ENCODE data around the gene EIF4A2. TPM values are rescaled to one million over a fixed set of nuclear protein-coding genes. Genes with fewer than 3 reads are reported as not detected.
A peak's percentile ranks its signal among the peaks of the same experiment; 100 is the strongest.
"Not testable (repeated sequence)": the region's sequence is repeated elsewhere in the genome, so short reads cannot be mapped to it uniquely, and the experiment has no call there.

The EIF4A2 gene
- total RNA-seq, 1 donor from 2014 or later: 441 TPM

DNA sequence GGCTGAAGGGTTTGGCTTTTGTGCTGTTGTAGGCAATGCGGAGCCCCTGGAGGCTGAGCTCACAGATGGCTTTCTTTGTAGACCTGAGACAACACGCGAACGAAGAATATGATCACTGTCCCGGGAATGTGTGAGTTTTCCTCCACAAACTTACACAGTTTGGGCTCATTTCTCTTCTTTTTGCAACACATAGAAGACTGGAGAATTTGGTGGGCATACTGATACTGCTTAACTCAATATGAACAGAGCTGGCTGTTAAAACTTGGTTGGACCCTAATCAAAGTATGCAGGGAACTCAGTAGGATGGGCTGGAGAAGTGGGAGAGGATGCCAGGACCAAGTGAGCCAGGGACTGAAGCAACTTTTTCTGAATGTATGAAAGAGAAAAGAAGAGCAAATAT is 35.1 kb downstream of the EIF4A2 start:
- no peak overlapping the region for H3K27ac Mint-ChIP-seq (ENCODE audit: unreplicated experiment)
- TF ChIP-seq, protein P1, sequence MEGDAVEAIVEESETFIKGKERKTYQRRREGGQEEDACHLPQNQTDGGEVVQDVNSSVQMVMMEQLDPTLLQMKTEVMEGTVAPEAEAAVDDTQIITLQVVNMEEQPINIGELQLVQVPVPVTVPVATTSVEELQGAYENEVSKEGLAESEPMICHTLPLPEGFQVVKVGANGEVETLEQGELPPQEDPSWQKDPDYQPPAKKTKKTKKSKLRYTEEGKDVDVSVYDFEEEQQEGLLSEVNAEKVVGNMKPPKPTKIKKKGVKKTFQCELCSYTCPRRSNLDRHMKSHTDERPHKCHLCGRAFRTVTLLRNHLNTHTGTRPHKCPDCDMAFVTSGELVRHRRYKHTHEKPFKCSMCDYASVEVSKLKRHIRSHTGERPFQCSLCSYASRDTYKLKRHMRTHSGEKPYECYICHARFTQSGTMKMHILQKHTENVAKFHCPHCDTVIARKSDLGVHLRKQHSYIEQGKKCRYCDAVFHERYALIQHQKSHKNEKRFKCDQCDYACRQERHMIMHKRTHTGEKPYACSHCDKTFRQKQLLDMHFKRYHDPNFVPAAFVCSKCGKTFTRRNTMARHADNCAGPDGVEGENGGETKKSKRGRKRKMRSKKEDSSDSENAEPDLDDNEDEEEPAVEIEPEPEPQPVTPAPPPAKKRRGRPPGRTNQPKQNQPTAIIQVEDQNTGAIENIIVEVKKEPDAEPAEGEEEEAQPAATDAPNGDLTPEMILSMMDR (IDR thresholded peaks at IDR 0.05; ENCODE audit: partially characterized antibody, unreplicated experiment): no peak
- H3K36me3 Mint-ChIP-seq (ENCODE audit: unreplicated experiment): peaks cover 4% of the 10 kb centered on the region
- peaks cover 7% of the 10 kb centered on the region for H3K9me3 Mint-ChIP-seq (ENCODE audit: unreplicated experiment)
- no peaks in the 10 kb centered on the region for H3K27me3 Mint-ChIP-seq (ENCODE audit: unreplicated experiment)
- DNase-seq: no peak
- H3K4me3 Mint-ChIP-seq (ENCODE audit: unreplicated experiment): no peak overlapping the region
- peaks cover 16% of the 10 kb centered on the region for H3K4me1 Mint-ChIP-seq (ENCODE audit: low read depth, unreplicated experiment)

DNA sequence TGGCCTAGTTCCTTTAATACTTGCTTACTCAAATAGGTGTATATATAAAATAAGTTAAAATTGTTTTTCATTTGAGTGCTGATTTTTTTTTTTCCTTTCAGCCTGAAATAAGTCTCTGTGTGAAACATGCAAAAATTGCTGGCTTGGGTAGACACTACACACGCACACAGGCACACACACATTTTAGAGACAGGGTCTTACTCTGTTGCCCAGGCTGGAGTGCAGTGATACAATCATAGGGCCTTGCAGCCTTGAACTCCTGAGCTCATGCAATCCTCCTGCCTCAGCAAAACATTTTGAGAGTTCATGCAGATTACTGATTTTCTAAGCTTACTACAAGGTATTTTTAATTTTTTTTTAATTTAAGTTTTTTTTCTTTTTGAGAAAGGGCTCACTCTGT is 35.6 kb downstream of the EIF4A2 start:
- H3K9me3 Mint-ChIP-seq (ENCODE audit: unreplicated experiment): peaks cover 3% of the 10 kb centered on the region
- H3K4me1 Mint-ChIP-seq (ENCODE audit: low read depth, unreplicated experiment): peaks cover 12% of the 10 kb centered on the region
- H3K4me3 Mint-ChIP-seq (ENCODE audit: unreplicated experiment): no peak overlapping the region
- H3K27me3 Mint-ChIP-seq (ENCODE audit: unreplicated experiment): no peaks in the 10 kb centered on the region
- peaks cover 2% of the 10 kb centered on the region for H3K36me3 Mint-ChIP-seq (ENCODE audit: unreplicated experiment)
- TF ChIP-seq, protein P1 (IDR thresholded peaks at IDR 0.05; ENCODE audit: partially characterized antibody, unreplicated experiment): no peak
- H3K27ac Mint-ChIP-seq (ENCODE audit: unreplicated experiment): no peak overlapping the region
- no peak for DNase-seq

DNA sequence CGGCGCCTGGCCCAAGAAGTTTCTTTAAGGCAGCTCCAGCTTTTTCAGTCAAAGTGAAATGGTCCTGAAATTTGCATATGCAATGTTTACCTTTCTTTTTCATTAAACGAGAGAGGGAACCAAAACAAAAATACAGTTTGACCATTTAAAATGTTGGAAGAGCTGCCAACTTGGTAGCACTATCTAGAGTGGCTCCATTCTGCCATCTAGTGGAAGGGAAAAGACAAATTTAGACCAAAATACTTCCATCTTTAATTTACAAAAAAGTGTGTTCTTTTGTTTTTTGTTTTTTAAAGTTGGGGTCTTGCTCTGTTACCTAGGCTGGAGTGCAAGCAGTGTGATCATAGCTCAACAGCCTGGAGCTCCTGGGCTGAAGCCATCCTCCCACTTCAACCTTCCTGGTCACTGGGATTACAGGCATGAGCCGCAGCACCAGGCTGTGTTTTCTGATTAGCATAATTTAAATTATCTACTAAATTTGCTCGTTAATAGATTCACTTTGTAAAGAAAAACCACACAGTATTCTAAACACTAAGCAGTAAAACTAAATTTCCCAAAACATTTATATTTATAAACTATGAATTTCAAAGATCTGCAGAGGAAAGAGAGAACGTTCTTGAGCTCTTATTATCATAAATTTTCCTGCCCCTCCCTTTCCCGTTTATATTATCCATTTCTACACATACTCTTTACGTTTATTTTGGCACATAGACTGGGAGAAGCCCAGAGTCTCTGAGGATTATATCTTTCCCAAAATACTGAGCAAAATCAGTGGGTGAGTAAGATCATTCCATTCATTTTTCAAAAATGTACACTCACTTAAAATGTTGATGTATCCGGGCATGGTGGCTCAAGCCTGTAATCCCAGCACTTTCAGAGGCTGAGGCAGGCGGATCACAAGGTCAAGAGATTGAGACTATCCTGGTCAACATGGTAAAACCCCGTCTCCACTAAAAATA is 38.3 kb downstream of the EIF4A2 start:
- H3K27ac Mint-ChIP-seq (ENCODE audit: unreplicated experiment): no peak overlapping the region
- peaks cover 27% of the 10 kb centered on the region for H3K4me1 Mint-ChIP-seq (ENCODE audit: low read depth, unreplicated experiment)
- peaks cover 1% of the 10 kb centered on the region for H3K9me3 Mint-ChIP-seq (ENCODE audit: unreplicated experiment)
- peaks cover 4% of the 10 kb centered on the region for H3K27me3 Mint-ChIP-seq (ENCODE audit: unreplicated experiment)
- no peak for DNase-seq
- H3K36me3 Mint-ChIP-seq (ENCODE audit: unreplicated experiment): no peaks in the 10 kb centered on the region
- TF ChIP-seq, protein P1 (IDR thresholded peaks at IDR 0.05; ENCODE audit: partially characterized antibody, unreplicated experiment): peak; percentile 69
- no peak overlapping the region for H3K4me3 Mint-ChIP-seq (ENCODE audit: unreplicated experiment)

DNA sequence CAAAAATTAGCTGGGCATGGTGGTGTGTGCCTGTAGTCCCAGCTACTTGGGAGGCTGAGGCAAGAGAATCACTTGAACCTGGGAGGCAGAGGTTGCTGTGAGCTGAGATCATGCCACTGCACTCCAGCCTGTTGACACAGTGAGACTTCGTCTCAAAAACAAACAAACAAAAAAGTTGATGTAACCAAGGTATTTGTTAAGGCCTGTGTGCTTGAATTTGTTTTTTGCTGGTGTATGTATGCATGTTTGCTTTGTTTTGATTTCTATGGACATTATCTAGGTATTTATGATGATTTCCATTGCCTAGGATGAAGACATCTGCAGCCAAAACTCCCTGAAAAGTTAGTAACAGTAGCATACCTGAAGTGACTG is 39.0 kb downstream of the EIF4A2 start:
- not testable (repeated sequence) for H3K27me3 Mint-ChIP-seq (ENCODE audit: unreplicated experiment); H3K9me3 Mint-ChIP-seq (ENCODE audit: unreplicated experiment); H3K27ac Mint-ChIP-seq (ENCODE audit: unreplicated experiment); DNase-seq; H3K36me3 Mint-ChIP-seq (ENCODE audit: unreplicated experiment); H3K4me3 Mint-ChIP-seq (ENCODE audit: unreplicated experiment)
- H3K4me1 Mint-ChIP-seq (ENCODE audit: low read depth, unreplicated experiment): peaks cover 27% of the 10 kb centered on the region

DNA sequence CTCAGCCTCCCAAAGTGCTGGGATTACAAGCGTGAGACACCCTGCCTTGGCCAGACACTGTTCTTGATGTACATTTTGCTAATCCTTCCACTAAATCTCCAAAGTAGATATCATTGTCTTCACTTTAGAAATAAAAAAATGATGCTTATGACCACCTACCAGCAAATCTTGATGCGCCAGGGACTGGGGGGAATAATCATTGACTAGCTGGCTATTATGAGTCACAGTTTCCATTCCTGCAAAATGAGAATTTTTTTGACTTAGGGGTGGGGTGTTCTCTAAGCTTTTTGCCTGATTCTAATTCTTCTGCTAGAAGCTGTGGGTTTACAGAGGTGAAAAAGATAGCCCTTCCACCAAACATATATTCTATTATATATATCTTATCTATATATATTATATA is 40.0 kb downstream of the EIF4A2 start:
- no peak overlapping the region for H3K27ac Mint-ChIP-seq (ENCODE audit: unreplicated experiment)
- no peak for DNase-seq
- peaks cover 6% of the 10 kb centered on the region for H3K27me3 Mint-ChIP-seq (ENCODE audit: unreplicated experiment)
- peaks cover 21% of the 10 kb centered on the region for H3K4me1 Mint-ChIP-seq (ENCODE audit: low read depth, unreplicated experiment)
- H3K9me3 Mint-ChIP-seq (ENCODE audit: unreplicated experiment): peaks cover 3% of the 10 kb centered on the region
- H3K4me3 Mint-ChIP-seq (ENCODE audit: unreplicated experiment): no peak overlapping the region
- TF ChIP-seq, protein P1 (IDR thresholded peaks at IDR 0.05; ENCODE audit: partially characterized antibody, unreplicated experiment): no peak
- no peaks in the 10 kb centered on the region for H3K36me3 Mint-ChIP-seq (ENCODE audit: unreplicated experiment)
